H1 (cell line): ENCODE results near the gene PPP2R2D. TPM values are rescaled to one million over a fixed set of nuclear protein-coding genes. Genes with fewer than 3 reads are reported as not detected.

ENCODE experiments used
- CTCF ChIA-PET: fragments of 300-600 bp; sonication (Branson Sonifier 250); formaldehyde crosslinking; loops from one replicate; lab custom pipeline; 2021; ENCODE audit not compliant: partially characterized antibody; lab: Charles Lee
- POLR2A ChIA-PET: fragments of 300-600 bp; sonication (Branson Sonifier 250); formaldehyde crosslinking; loops from one replicate; lab custom pipeline; 2021; ENCODE audit warnings: inconsistent platforms; ENCODE audit not compliant: partially characterized antibody; lab: Charles Lee
- DNase-seq, 2 experiments: peaks; one replicate each; pipeline versions ENCODE4 v3.0.0 to v3.0.0-alpha.2; 2010 to 2022; ENCODE audit warnings: low spot score in 2 of 2, low read depth in 1 of 2, mixed read lengths in 1 of 2
- FAIRE-seq: peaks from 2 replicates; lab custom pipeline; 2011; peaks lifted over from hg19 to GRCh38; lab: Jason Lieb, UNC
- H2AFZ ChIP-seq: 2 replicates; pipeline ENCODE4 v1.8.1; 2012; ENCODE audit warnings: low read length, inconsistent platforms
- H2AK5ac ChIP-seq: 2 replicates; pipeline ENCODE4 v1.6.1; 2013; ENCODE audit warnings: low read depth, low read length
- H2BK120ac ChIP-seq: replicated peaks from 2 replicates; pipeline ENCODE3; 2013; ENCODE audit warnings: low read depth, low read length, inconsistent platforms
- H2BK12ac ChIP-seq: 2 replicates; pipeline ENCODE4 v1.6.1; 2013; ENCODE audit warnings: low read depth, low read length
- H2BK15ac ChIP-seq: 2 replicates; pipeline ENCODE4 v1.6.1; 2013; ENCODE audit warnings: low read length
- H2BK20ac ChIP-seq: 2 replicates; pipeline ENCODE4 v1.6.1; 2013; ENCODE audit warnings: low read length
- H2BK5ac ChIP-seq: 2 replicates; pipeline ENCODE4 v1.6.1; 2013; ENCODE audit warnings: low read depth, low read length
- H3K14ac ChIP-seq: 2 replicates; pipeline ENCODE4 v1.6.1; 2013; ENCODE audit warnings: inconsistent platforms; ENCODE audit not compliant: insufficient read length
- H3K18ac ChIP-seq: 2 replicates; pipeline ENCODE4 v1.6.1; 2013; ENCODE audit warnings: low read length; ENCODE audit errors: extremely low read depth
- H3K23ac ChIP-seq: 2 replicates; pipeline ENCODE4 v1.6.1; 2013; ENCODE audit warnings: inconsistent platforms; ENCODE audit not compliant: insufficient read length
- H3K23me2 ChIP-seq: 2 replicates; pipeline ENCODE4 v1.6.1; 2013; ENCODE audit warnings: low read depth, low read length
- H3K27ac ChIP-seq: 2 replicates; pipeline ENCODE4 v1.6.1; 2011; ENCODE audit warnings: low read depth, low read length, inconsistent platforms
- H3K27me3 ChIP-seq, 4 experiments: replicated peaks in 1 of 4; 1 replicate in 1 of 4; 2 replicates in 3 of 4; pipeline versions ENCODE4 v1.6.1 to v1.8.1; 2011 to 2013; ENCODE audit warnings: low read length in 3 of 4, mild to moderate bottlenecking in 3 of 4, inconsistent platforms in 2 of 4, mixed read lengths in 2 of 4, moderate library complexity in 1 of 4; ENCODE audit not compliant: control insufficient read depth in 3 of 4, insufficient read depth in 3 of 4; ENCODE audit errors: extremely low read depth in 1 of 4
- H3K36me3 ChIP-seq, 4 experiments: 2 replicates each; pipeline versions ENCODE4 v1.6.1 to v1.8.1; 2011 to 2013; ENCODE audit warnings: mild to moderate bottlenecking in 4 of 4, low read length in 3 of 4, moderate library complexity in 2 of 4, control low read depth in 1 of 4, inconsistent platforms in 1 of 4; ENCODE audit not compliant: insufficient read depth in 4 of 4, control insufficient read depth in 2 of 4
- H3K4ac ChIP-seq: replicated peaks from 2 replicates; pipeline ENCODE3; 2013; ENCODE audit warnings: low read length, low read depth, mixed read lengths, inconsistent platforms; ENCODE audit not compliant: insufficient read length
- H3K4me1 ChIP-seq, 4 experiments: replicated peaks in 1 of 4; 1 replicate in 1 of 4; 2 replicates in 3 of 4; pipeline versions ENCODE4 v1.6.1 to v1.8.1; 2011 to 2013; ENCODE audit warnings: low read length in 3 of 4, inconsistent platforms in 2 of 4, mixed read lengths in 1 of 4; ENCODE audit not compliant: insufficient read depth in 4 of 4, control insufficient read depth in 3 of 4
- H3K4me2 ChIP-seq, 2 experiments: 2 replicates each; pipeline versions ENCODE4 v1.6.1 to v1.8.1; 2011 to 2013; ENCODE audit warnings: low read depth in 2 of 2, low read length in 2 of 2, control low read depth in 1 of 2, inconsistent platforms in 1 of 2, mild to moderate bottlenecking in 1 of 2; ENCODE audit not compliant: insufficient read depth in 1 of 2
- H3K4me3 ChIP-seq, 4 experiments: fragments of 200-600, 300-600 bp in 1 of 4; sonication (generic), shearing (Covaris generic), sonication (Bioruptor Twin) in 1 of 4; 2 replicates each; pipeline versions ENCODE4 v1.5.1 to v1.8.1; 2011 to 2016; ENCODE audit warnings: low read length in 4 of 4, low read depth in 3 of 4, control low read depth in 2 of 4, inconsistent platforms in 2 of 4, mild to moderate bottlenecking in 2 of 4, mixed read lengths in 1 of 4, moderate library complexity in 1 of 4; ENCODE audit not compliant: insufficient read depth in 2 of 4; ENCODE audit errors: extremely low read depth in 1 of 4
- H3K56ac ChIP-seq: replicated peaks from 2 replicates; pipeline ENCODE3; 2013; ENCODE audit warnings: low read depth, mild to moderate bottlenecking, mixed read lengths, low read length, inconsistent platforms; ENCODE audit not compliant: insufficient read length
- H3K79me1 ChIP-seq: 2 replicates; pipeline ENCODE4 v1.6.1; 2013; ENCODE audit warnings: low read depth, low read length, control low read depth
- H3K79me2 ChIP-seq, 2 experiments: 2 replicates each; pipeline versions ENCODE4 v1.6.1 to v1.8.1; 2012 to 2013; ENCODE audit warnings: low read length in 2 of 2, mild to moderate bottlenecking in 2 of 2, inconsistent platforms in 1 of 2; ENCODE audit not compliant: insufficient read depth in 2 of 2, control insufficient read depth in 1 of 2
- H3K9ac ChIP-seq, 4 experiments: replicated peaks in 1 of 4; 1 replicate in 1 of 4; 2 replicates in 3 of 4; pipeline versions ENCODE4 v1.6.1 to v1.8.1; 2011 to 2013; ENCODE audit warnings: low read depth in 3 of 4, low read length in 3 of 4, control low read depth in 2 of 4, mild to moderate bottlenecking in 2 of 4, moderate library complexity in 2 of 4, inconsistent platforms in 1 of 4; ENCODE audit errors: extremely low read depth in 1 of 4
- H3K9me3 ChIP-seq, 2 experiments: 2 replicates each; pipeline versions ENCODE4 v1.6.1 to v1.8.1; 2012 to 2013; ENCODE audit warnings: mild to moderate bottlenecking in 2 of 2, moderate library complexity in 2 of 2, control low read depth in 1 of 2, inconsistent platforms in 1 of 2, low read depth in 1 of 2, low read length in 1 of 2, mixed read lengths in 1 of 2; ENCODE audit not compliant: insufficient read depth in 2 of 2
- H4K20me1 ChIP-seq, 2 experiments: replicated peaks in 1 of 2; 2 replicates each; pipeline versions ENCODE3 to v1.8.1; 2011 to 2013; ENCODE audit warnings: inconsistent platforms in 2 of 2, low read length in 2 of 2, mild to moderate bottlenecking in 1 of 2; ENCODE audit not compliant: insufficient read depth in 2 of 2, control insufficient read depth in 1 of 2
- H4K5ac ChIP-seq: 2 replicates; pipeline ENCODE4 v1.6.1; 2013; ENCODE audit warnings: low read length, low read depth, mixed read lengths, inconsistent platforms; ENCODE audit not compliant: insufficient read length
- H4K8ac ChIP-seq: 2 replicates; pipeline ENCODE4 v1.8.0; 2013; ENCODE audit warnings: mild to moderate bottlenecking, moderate library complexity, low read length, inconsistent platforms; ENCODE audit not compliant: insufficient read depth; ENCODE audit errors: extremely low read depth
- H4K91ac ChIP-seq: replicated peaks from 2 replicates; pipeline ENCODE3; 2013; ENCODE audit warnings: low read length, mixed read lengths, inconsistent platforms; ENCODE audit not compliant: insufficient read length
- ASH2L ChIP-seq: fragments of 200-600, 300-600 bp; sonication (generic); IDR thresholded peaks from one replicate; pipeline ENCODE4 v1.7.1; 2017; ENCODE audit warnings: low read length
- HDAC6 ChIP-seq: IDR thresholded peaks from one replicate; pipeline ENCODE4 v1.7.1; 2012; ENCODE audit warnings: low read depth, mild to moderate bottlenecking, inconsistent platforms, low read length, moderate library complexity
- WGBS, 2 experiments: shearing (Covaris generic) in 1 of 2; methylation state at CpG; one replicate each; pipeline versions ENCODE4 v1.1.6 to v1.1.7; 2013 to 2015; ENCODE audit warnings: low lambda C conversion rate in 2 of 2, mixed read lengths in 2 of 2, inconsistent platforms in 1 of 2, low coverage in 1 of 2, missing lambda C conversion rate in 1 of 2; ENCODE audit not compliant: insufficient replicate concordance in 2 of 2, insufficient coverage in 1 of 2, insufficient read length in 1 of 2; ENCODE audit errors: extremely low coverage in 1 of 2, missing lambda C conversion rate in 1 of 2; 5-methylcytosine and 5-hydroxymethylcytosine counted together
- polyA plus RNA-seq, 7 experiments: library from polyadenylated mRNA; depleted of rRNA in 3 of 7; stranded (reverse) in 5 of 7; unstranded in 2 of 7; fragments of >200 nt in 5 of 7; fragments of 200-250 nt in 2 of 7; gene quantifications; 1 replicate in 5 of 7; 2 replicates in 1 of 7; 4 replicates in 1 of 7; pipeline versions ENCODE4 v1.2.1 to v1.2.3, GENCODE V29; 2011 to 2013; ENCODE audit warnings: missing spikeins in 2 of 7, mixed read lengths in 2 of 7
- total RNA-seq: library from RNA; stranded (reverse); fragmentation: NEBNext Ultra II Directional; extraction: Animal tissue kit (Norgen Biotek cat#: 25700); gene quantifications from 2 replicates; pipeline ENCODE4 v1.2.1, GENCODE V29; 2021

The PPP2R2D gene
- total and polyA plus RNA-seq, 2 of the 8 experiments (the other 6 are each of a cell fraction or from before 2014, with no cell fraction given) = 25.4 to 32.8 TPM

GRCh38 chr10:131928248-131929095 is 27.7 kb downstream of the PPP2R2D start:
- Histone ChIP-seq H3K79me1 (peaks cover 37% of the 10 kb centered on the region), H3K36me3 (no peaks in the 10 kb centered on the region; a peak in 1 of 8 replicates), H3K79me2 (peaks cover 22 to 100% of the 10 kb centered on the region in 2 experiments), H2AFZ (no peak overlapping the region), H2AK5ac (no peak overlapping the region), H2BK5ac (peak overlapping the region; percentile 54; the same call in 1 of the 2 replicates), H3K4me3 (no peak overlapping the region), H3K4me2 (no peak overlapping the region), H4K91ac (no peak overlapping the region), H3K9ac (no peak overlapping the region), H3K18ac (no peak overlapping the region), H2BK12ac (no peak overlapping the region), H4K20me1 (peaks cover 32 to 37% of the 10 kb centered on the region in 2 experiments), H3K56ac (no peak overlapping the region), H3K9me3 (no peaks in the 10 kb centered on the region; a peak in 1 of 4 replicates), H3K4ac (no peak overlapping the region), H3K27me3 (no peaks in the 10 kb centered on the region), H4K5ac (no peak overlapping the region), H2BK15ac (no peak overlapping the region), H2BK20ac (no peak overlapping the region), H3K27ac (no peak overlapping the region), H3K4me1 (peaks cover 4 to 42% (median 14%) of the 10 kb centered on the region in 4 experiments; a peak in 6 of 7 replicates), H3K23me2 (no peaks in the 10 kb centered on the region), H3K14ac (no peak overlapping the region), H4K8ac (no peak overlapping the region), H3K23ac (no peak overlapping the region), H2BK120ac (no peak overlapping the region)
- ChIA-PET CTCF (interaction anchor here (1.0 to 1.8 kb wide), 6 partner anchors 14 to 94 kb away, joined by 3 to 6 read pairs (median 4); no protein-coding TSS in a partner anchor), POLR2A (no interaction called here)
- TF ChIP-seq ASH2L (no peak), HDAC6 (no peak)
- DNase-seq (no peak), FAIRE-seq (no peak)
- WGBS, 2 experiments = 91% methylated on average over 18 of the region's 18 CpGs; no CpG with 5 or more reads in 1 of the 2 experiments
